ENCODE measurements around the gene MROH2B.

The MROH2B gene

GRCh38 chr5:40962207-40962955 lies 108.8 kb downstream of the MROH2B start:
- no peak for DNase-seq

- DNase-seq = no peak
Observed at GRCh38 chr5:40960037-40960436, 111.1 kb downstream of the MROH2B start.

DNA sequence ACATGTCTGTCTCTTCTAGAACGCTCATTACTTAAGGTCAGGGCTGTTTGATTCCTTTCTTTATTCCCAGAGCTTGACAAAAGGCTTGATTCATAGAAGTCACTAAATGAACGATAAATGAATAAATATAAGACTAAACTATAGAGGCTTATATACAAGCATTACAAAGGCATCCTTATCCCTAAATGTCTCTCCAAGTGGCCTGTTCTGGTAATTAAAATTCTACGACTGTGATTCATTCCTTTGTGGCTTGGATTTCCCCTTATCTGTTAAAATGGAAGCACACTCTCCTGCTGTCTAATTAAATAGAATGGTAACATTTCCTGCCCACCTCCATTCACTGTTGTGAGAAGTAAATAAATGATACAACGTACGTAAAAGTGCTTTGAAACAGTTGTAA lies 112.3 kb downstream of the MROH2B start:
- DNase-seq = no peak

DNA sequence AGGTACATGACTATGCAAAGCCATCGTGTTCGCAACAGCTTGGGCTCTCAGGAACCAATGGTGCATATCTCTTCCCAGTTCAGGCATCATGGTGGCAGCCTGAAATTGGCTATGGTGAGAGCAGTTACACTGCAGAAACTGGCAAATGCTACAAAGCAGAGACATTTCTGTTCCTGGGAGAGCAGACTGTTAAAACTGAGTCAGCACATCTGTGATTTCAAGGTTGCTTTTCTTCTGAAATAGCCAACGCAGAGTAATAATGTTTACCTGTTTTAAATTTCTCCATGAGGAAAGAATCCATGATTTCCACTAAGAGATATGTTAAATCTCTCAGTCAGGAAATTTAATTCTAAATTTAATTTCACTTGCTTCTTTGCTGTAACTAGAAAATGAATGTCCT lies 114.1 kb downstream of the MROH2B start:
- DNase-seq = no peak

GRCh38 chr5:40955313-40955712 lies 115.8 kb downstream of the MROH2B start:
- no peak for DNase-seq
